Measurements from ENCODE around the gene BEAN1. TPM values are rescaled to one million over a fixed set of nuclear protein-coding genes. Genes with fewer than 3 reads are reported as not detected.

Gene BEAN1
- total and polyA plus RNA-seq, 2 donors (not counting 1 experiment from before 2014, with no cell fraction given) = 0.07 TPM; not detected in 1

GRCh38 chr16:66405057-66405783 lies 21.9 kb upstream of the BEAN1 start:
- no peak for DNase-seq (ENCODE audit: low read depth in 2 of 2)
- no peak overlapping the region for H3K4me2 ChIP-seq (ENCODE audit: extremely low read depth, insufficient read depth, low read length)
- H3K4me3 ChIP-seq (replicated peaks in 1 of 4; ENCODE audit: control extremely low read depth in 1 of 4, insufficient read depth in 1 of 4, low read depth in 3 of 4, low read length in 4 of 4) = no peak overlapping the region
- peaks cover 7% of the 10 kb centered on the region for H3K27me3 ChIP-seq (ENCODE audit: control insufficient read depth, insufficient read depth, low read length)
- H3K27ac ChIP-seq (ENCODE audit: insufficient read depth, low read length) = no peak overlapping the region
- peaks cover 5% of the 10 kb centered on the region for H3K4me1 ChIP-seq (ENCODE audit: control insufficient read depth, extremely low read depth, insufficient read depth, low read length)
- H3K36me3 ChIP-seq (ENCODE audit: control insufficient read depth, insufficient read depth, low read length) = no peaks in the 10 kb centered on the region
- H4K20me1 ChIP-seq (ENCODE audit: control insufficient read depth, extremely low read depth, insufficient read depth, low read length) = no peaks in the 10 kb centered on the region
- H2AFZ ChIP-seq (ENCODE audit: low read length) = no peak overlapping the region
- TF ChIP-seq CTCF (conservative IDR thresholded peaks at IDR 0.05 in 1 of 2, IDR thresholded peaks at IDR 0.05 in 1 of 2; ENCODE audit: low read depth in 1 of 2, low read length in 2 of 2) (no peak), EZH2 (IDR thresholded peaks at IDR 0.05; ENCODE audit: low read length, missing control alignments) (no peak)
- no peaks in the 10 kb centered on the region for H3K79me2 ChIP-seq (ENCODE audit: control insufficient read depth, insufficient read depth, low read length)
- no peak overlapping the region for H3K9ac ChIP-seq (ENCODE audit: insufficient read depth, low read length)
- H3K9me3 ChIP-seq (ENCODE audit: control insufficient read depth, insufficient read depth, low read depth, low read length) = no peaks in the 10 kb centered on the region

GRCh38 chr16:66406534-66407221 lies 20.4 kb upstream of the BEAN1 start:
- Histone ChIP-seq H3K9me3 (ENCODE audit: control insufficient read depth, insufficient read depth, low read depth, low read length) (no peaks in the 10 kb centered on the region), H3K9ac (ENCODE audit: insufficient read depth, low read length) (no peak overlapping the region), H3K4me1 (ENCODE audit: control insufficient read depth, extremely low read depth, insufficient read depth, low read length) (peaks cover 5% of the 10 kb centered on the region), H3K4me3 (replicated peaks in 1 of 4; ENCODE audit: control extremely low read depth in 1 of 4, insufficient read depth in 1 of 4, low read depth in 3 of 4, low read length in 4 of 4) (peak overlapping the region; percentile 57 to 76 (median 66)), H3K36me3 (ENCODE audit: control insufficient read depth, insufficient read depth, low read length) (no peaks in the 10 kb centered on the region), H2AFZ (ENCODE audit: low read length) (peak overlapping the region; percentile 93), H3K27ac (ENCODE audit: insufficient read depth, low read length) (no peak overlapping the region), H3K4me2 (ENCODE audit: extremely low read depth, insufficient read depth, low read length) (peak overlapping the region; percentile 87), H3K79me2 (ENCODE audit: control insufficient read depth, insufficient read depth, low read length) (no peaks in the 10 kb centered on the region), H4K20me1 (ENCODE audit: control insufficient read depth, extremely low read depth, insufficient read depth, low read length) (no peaks in the 10 kb centered on the region), H3K27me3 (ENCODE audit: control insufficient read depth, insufficient read depth, low read length) (peaks cover 5% of the 10 kb centered on the region)
- TF ChIP-seq CTCF (conservative IDR thresholded peaks at IDR 0.05 in 1 of 2, IDR thresholded peaks at IDR 0.05 in 1 of 2; ENCODE audit: low read depth in 1 of 2, low read length in 2 of 2) (peak; percentile 71 to 72), EZH2 (IDR thresholded peaks at IDR 0.05; ENCODE audit: low read length, missing control alignments) (no peak)
- peak; percentile 61 to 64 for DNase-seq (ENCODE audit: low read depth in 2 of 2)

DNA sequence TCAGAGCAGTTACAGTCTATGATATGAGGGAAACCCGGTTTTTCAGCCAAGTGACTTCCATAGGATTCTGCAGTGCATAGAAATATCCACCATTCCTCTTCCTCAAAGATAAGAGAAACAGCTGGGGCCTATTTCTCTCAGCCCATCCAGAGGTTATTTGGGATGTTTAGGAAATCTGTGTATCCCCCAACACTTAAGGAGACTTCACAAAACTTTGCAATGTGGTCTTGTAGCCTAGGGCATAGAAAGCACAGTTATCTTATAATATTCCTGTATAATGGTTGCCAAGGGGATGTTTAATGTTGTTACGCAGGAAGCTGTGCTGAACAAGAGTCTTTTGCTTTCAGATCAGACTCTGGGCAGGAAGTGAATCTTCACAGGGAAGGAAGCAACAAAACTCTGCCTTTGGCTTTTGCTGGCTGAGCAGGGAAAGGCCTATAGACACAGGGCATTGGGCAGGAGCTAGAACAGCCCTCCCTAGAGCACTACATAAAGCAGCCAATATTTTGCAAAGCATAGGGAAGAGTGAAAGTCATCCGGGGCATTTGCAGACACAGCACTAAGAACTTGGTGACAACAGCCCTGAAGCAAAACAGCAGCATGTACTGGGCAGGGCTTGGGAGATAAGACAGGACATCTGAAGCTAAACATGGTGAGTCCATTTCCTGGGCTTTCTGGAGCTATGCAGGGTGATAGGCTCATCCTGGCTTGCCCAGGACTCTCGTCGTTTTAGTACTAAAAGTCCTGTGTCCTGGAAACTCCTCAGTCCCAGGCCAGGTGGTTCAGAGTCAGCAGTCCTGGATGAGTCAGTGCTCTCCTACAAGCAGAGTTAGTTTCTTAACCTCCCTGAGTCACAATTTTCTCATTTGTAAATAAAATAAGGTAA lies 18.7 kb upstream of the BEAN1 start:
- peak overlapping the region; percentile 26 for H3K27ac ChIP-seq (ENCODE audit: insufficient read depth, low read length)
- peak overlapping the region; percentile 23 for H3K4me2 ChIP-seq (ENCODE audit: extremely low read depth, insufficient read depth, low read length)
- peak overlapping the region; percentile 69 for H2AFZ ChIP-seq (ENCODE audit: low read length)
- no peaks in the 10 kb centered on the region for H4K20me1 ChIP-seq (ENCODE audit: control insufficient read depth, extremely low read depth, insufficient read depth, low read length)
- no peaks in the 10 kb centered on the region for H3K36me3 ChIP-seq (ENCODE audit: control insufficient read depth, insufficient read depth, low read length)
- no peak for TF ChIP-seq CTCF (conservative IDR thresholded peaks at IDR 0.05 in 1 of 2, IDR thresholded peaks at IDR 0.05 in 1 of 2; ENCODE audit: low read depth in 1 of 2, low read length in 2 of 2)
- no peak for TF ChIP-seq EZH2 (IDR thresholded peaks at IDR 0.05; ENCODE audit: low read length, missing control alignments)
- DNase-seq (ENCODE audit: low read depth in 2 of 2) = peak; percentile 59 to 88
- H3K27me3 ChIP-seq (ENCODE audit: control insufficient read depth, insufficient read depth, low read length) = peaks cover 5% of the 10 kb centered on the region
- peak overlapping the region in 1 of 4 experiments; percentile 23 for H3K4me3 ChIP-seq (replicated peaks in 1 of 4; ENCODE audit: control extremely low read depth in 1 of 4, insufficient read depth in 1 of 4, low read depth in 3 of 4, low read length in 4 of 4)
- no peaks in the 10 kb centered on the region for H3K79me2 ChIP-seq (ENCODE audit: control insufficient read depth, insufficient read depth, low read length)
- H3K4me1 ChIP-seq (ENCODE audit: control insufficient read depth, extremely low read depth, insufficient read depth, low read length) = peaks cover 5% of the 10 kb centered on the region
- H3K9me3 ChIP-seq (ENCODE audit: control insufficient read depth, insufficient read depth, low read depth, low read length) = no peaks in the 10 kb centered on the region
- no peak overlapping the region for H3K9ac ChIP-seq (ENCODE audit: insufficient read depth, low read length)

All from fibroblast of lung (primary cell).